GM18508 (cell line): ENCODE measurements around the gene LACRT.
"Not testable (repeated sequence)": the region's sequence is repeated elsewhere in the genome, so short reads cannot be mapped to it uniquely, and the experiment has no call there.

Experiments
- ATAC-seq: cut with Tn5 transposase; IDR thresholded peaks from one replicate; pipeline ENCODE4 v1.9.1; 2021; ENCODE audit warnings: moderate number of reproducible peaks; ENCODE audit not compliant: insufficient read depth, unreplicated experiment

The LACRT gene, protein sequence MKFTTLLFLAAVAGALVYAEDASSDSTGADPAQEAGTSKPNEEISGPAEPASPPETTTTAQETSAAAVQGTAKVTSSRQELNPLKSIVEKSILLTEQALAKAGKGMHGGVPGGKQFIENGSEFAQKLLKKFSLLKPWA

DNA sequence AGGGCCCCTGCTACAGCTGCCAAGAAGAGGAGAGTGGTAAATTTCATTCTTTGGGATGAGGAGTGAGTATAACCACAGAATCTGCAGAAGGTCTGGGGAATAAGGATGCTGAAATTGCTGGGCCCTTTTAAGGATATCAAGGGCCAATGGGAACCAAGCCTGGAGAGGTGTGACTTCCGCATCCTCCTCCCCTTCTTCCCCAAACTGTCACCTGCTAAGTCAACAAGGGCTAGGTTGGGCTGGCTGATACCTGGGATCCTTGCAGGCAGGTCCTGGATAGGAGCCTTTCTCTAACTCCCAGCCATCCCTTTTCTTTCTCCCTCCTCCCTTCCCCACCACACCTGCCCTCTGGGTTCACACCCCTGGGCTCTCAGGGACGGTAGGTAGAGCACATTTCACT, at the start of gene LACRT:
LACRT (minus strand) TSS at position 101 of the 400 bp plus-strand sequence; CDS start at position 47, 54 bp downstream.
- ATAC-seq: no peak

DNA sequence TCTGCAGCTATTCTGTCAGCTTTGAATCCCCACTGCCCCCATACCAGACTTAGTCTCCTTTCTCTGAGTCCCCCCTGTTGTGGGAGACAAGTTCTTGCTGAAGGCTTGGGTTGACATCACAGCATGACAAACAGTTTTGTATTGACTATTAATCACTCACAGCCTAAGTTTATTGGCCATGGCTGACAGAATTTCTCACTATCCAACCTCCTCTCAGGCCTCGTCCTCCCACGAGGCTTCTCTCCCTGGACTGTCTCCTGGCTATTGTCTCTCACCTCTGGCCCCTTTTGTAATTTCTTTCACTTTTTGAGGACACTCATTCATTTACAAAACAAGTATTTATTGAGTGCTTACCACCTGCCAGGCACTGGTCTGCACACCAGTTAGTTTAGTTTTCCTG, 48.7 kb upstream of the LACRT start:
- ATAC-seq: no peak

DNA sequence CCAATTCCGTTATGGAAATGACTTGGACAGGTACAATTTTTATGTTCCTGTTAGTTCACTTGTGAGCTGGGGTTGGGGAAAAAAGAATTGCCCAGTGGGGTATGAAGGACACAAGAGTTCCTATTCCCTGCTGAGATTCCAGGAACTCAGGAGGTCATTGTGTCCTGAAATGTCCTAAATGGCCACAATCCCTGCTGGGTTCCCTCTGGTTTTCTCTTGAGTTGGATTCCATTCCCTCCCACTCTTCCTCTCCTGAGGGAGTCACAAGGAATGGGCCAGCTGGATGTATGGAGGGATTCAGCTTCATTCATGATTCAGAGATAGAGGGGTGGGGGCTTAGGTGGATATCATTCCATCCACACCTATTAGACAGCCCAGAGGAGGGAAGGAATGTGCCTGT, 48.0 kb upstream of the LACRT start:
- ATAC-seq: no peak

DNA sequence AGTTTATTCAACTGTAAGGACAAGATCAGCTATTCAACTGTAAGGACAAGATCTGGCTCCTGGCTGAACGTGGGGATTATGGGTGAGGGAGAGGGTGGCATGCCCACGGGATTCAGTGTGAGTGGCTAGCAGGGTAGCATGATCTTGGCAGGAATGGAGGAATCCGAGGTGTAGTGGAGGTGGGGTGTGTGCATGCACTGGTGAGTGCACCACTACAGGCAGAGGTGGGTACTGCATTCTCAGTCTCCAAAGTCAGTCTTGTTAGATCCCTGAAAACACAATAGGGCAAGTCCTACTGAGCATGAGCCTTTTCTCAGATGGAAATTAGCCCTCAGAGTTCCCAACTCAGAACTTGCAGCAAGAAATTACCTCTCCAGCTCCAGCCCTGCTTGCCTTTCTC, 45.7 kb upstream of the LACRT start:
- ATAC-seq: no peak

DNA sequence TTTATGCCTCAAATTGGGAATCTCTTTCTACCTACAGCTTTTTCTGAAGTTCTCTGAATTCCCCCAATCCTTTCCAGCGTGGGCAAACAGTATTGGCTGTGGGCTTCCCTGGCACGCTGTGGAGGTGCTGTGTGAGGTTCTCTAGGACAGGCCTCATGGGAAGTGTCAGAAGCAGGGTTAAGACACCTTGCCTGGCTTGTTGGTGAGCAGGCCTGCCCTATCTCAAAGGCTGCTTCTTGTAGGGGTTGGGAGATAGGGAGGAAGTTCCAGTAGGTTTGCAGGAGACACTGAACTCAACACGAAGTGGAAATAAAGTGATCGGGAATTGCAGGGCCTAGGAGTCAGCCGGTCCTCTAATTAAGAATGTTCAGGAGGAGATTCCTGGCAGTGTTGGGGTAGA, 43.4 kb upstream of the LACRT start:
- ATAC-seq: no peak

DNA sequence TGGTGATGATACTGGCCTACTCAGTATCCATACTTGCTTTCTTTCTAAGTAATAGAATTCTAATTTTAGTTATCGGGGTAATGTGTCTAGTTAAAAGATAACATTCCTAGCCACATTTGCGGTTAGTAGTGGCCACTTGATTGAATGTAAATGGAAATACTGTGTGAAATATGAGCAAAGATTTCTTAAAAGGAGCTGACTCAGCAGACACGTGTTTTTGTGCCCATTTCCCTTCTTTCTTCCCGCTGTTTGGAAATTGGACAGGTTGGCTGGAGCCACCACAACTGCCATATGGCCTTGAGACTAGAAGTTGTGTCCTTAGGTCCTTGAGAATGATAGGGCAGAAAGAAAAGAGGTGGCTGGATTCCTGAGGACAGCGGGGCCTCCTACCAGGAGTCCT, 33.2 kb upstream of the LACRT start:
- no peak for ATAC-seq

DNA sequence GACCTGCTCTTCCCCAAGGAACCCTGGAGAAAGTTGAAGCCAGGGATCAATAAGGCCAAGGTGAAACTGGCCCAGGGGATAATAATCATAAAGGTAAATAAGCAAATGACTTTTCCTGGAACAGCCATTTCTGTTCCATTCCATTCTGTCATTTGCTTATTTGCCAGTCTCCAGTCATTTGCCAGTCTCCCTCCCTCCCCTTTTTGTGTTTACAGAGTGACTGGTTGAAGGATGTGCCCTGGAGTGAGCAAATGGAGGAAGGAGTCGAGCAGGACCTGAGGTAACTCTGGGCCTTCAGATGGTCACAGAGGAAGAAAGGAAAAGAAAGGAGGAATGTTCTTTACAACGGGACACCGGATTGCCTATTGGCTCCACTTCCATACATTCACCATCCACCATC, 31.3 kb upstream of the LACRT start:
- no peak for ATAC-seq

DNA sequence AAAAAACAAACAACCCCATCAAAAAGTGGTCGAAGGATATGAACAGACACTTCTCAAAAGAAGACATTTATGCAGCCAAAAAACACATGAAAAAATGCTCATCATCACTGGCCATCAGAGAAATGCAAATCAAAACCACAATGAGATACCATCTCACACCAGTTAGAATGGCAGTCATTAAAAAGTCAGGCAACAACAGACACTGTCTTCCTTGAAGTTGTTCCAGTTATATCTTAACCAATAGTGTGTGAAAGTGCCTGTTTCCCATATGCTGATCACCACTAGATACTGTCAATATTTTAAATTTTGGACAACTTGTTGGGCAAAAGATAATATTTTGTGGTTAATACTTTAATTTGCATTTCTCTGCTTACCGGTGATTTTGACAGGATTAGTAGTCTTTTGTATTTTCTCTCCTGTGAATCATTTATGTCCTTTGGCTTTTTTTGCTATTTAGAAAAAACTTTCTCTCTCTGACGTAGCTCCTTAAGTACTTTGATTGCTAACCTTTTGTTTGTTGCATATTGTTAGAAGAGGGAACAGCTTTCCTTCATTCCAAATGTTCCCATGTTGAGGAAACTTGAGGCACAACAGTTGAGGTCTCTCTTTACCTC, 30.4 kb upstream of the LACRT start:
- ATAC-seq: not testable (repeated sequence)

DNA sequence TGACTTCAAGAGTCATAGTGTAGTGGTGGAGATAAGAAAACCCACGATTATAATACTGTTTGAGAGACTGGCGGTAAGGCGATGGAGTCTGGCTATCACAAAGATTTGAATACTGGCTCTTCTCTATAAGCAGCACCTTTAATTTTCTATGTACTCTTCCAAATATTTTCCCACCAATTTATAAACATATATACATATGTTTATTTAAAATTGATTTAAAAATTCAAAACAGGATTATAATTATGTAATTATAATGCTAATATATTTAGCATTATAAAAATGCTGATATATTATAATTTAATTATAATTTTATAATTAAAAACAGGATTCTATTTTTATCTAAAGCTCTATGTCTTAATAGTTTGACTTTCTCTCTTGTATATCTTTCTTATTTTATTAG, 28.9 kb upstream of the LACRT start:
- no peak for ATAC-seq

DNA sequence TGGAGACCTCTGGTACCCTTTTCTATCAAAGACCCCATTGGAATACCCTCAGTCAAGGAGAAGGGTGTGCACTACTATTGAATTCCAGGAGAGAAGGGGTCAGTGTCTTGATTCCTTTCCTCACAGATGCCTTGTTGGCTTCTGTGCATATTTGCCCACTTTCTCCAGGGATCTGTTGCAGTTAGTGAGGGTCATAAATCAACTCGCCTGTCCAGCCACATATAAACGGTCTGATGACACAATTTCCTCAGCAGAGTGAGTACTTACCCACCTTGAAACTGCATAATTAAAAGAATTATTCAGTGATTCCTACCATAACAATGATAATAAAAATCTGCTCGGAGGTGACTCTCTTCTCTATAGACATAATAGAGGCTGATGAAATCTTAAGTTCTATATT, 27.3 kb upstream of the LACRT start:
- ATAC-seq: no peak

DNA sequence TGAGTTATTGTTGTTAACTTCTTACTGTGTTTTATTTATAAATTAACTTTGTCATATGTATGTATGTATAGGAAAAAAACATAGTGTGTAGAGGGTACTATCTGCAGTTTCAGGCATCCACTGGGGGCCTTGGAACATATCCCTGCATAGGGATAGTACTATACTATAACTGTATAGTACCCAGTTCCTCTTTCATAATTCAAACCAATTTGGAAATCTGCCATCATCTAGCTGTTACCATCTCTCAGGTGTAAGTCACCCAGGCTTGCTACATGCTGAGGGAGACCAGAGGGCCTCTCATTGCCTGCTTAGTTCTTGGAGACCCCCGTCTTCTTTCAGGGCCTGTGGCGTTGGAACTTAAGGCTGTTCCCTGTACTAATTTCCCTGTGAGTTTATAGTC, 26.4 kb upstream of the LACRT start:
- no peak for ATAC-seq

DNA sequence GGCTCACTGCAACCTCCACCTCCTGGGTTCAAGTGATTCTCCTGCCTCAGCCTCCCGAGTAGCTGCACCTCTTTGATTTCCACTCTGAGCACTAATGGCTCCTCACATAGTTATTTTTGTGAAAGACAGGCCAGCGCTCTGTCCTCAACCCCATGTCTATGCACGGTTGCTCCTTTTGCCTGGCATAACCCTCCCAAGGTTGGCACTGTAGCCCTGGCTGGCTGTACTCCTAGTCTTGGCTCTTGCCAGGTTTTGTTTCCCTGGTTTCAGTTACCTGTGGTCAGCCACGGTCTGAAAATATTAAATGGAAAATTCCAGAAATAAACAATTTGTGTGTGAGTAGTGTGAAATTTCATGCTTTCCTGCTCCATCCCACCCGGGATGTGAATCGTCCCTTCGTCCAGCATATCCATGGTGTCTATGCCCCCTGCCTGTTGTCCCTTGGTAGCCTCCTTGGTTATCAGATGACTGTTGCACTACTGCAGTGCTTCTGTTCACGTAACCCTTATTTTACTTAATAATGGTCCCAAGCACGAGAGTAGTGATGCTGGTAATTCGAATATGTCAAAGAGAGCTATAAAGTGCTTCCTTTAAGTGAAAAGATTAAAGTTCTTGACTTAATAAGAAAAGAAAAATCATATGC, 25.7 kb upstream of the LACRT start:
- ATAC-seq: no peak

DNA sequence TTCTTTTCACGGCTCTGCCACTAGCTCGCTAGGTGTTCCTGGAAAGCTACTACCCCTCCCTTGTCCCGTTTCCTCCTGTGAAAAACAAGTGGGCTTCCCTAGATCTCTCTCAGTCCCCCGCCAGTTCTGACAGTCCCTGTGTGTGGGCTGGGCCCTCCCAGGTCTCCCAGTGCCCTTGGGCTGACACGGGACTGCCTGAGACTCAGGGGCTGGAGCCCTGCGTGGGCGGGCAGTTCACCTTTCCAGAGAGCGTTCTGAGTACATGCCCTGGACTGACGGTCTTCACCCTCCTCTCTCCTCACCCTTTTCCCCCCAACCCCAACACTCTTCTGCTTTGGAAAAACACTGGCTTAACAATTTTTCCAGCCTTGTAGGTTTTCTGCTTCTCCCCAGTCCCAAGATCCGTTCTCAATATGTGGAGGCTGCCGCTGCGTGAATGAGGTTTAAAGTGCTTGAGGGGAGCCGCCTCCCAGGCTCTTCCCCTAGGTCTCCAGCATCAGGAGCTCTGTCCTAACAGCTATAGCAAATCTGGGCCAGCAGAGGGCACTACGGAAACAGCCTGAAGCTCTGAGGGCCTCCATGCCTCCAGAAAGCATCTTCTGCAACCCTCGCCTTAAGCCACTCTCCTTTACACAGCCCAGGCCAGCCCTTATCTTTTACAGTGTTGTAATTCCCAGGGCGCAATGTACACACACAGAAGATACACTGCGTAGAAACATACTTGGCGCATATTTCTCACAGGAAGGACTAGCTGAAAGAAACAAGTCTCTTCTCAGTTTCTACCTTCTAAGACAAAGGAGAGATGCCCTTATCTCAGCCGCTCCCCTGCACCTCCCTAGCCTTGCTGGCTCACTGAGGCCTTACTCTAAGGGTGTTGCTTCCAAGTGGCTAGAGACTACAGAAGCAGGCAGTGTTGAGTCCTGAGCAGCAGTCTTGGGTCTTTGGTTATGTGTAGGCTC, 23.9 kb upstream of the LACRT start:
- peak; percentile 64 for ATAC-seq

DNA sequence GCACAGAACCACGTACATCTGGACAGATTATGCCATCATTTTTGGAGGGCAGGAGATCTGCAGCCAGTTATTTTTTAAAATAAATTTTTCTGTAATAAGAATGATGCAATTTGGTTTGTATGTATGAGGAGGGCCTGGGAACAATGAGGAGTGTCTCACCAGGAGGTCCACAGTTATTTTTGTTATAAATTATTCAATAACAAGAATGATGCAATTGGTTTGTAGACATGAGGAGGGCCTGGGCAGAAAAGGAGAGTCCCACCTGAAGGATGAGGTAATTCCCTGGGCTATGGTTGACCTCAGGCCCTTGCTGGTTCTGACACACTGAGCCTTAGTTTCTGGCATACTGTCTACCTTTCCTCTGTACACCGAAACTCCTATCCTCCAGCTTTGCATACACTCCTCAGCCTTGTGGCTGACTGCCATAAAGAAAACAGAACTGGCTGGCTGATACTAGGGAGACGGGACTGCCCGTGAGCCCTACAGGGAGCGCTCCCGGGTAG, 22.5 kb upstream of the LACRT start:
- ATAC-seq: no peak

DNA sequence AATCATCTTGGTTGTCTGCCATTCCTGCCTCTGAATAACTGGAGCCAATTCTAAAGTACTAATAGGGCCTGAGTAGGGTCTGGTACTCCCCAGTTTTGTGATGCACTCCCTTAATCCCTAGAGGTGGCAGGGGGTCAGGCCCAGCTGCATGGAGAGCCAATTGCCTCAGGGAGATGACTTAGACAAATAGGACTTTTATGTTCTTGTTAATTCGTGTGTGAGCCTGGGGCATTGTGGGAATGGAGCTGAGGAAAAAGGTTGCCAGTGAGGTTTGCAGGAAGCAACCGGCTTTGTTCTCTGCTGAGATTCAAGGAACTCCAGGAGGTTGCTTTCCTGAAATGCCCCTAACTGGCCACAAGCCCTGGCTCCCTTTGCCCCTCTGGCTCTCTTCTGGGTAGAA, 20.2 kb upstream of the LACRT start:
- no peak for ATAC-seq

DNA sequence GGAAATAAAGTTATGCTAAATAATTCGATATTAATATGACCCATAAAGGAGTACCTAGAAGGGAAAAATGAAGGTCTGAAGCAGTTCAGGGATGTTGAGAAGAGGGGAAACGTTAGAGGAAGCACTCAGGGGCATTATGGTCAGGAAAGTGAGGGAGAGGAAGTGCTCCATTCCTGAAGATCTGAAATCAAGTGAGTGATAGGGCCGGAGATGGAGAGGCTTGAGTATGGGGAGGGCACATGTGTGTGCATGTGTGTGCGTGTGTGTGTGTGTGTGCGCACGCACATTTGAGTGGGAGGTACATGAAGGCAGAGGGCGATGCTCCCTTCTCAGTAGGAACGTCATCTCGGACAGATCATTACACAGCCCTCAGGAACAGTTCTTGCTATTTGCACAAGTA, 18.3 kb upstream of the LACRT start:
- ATAC-seq: no peak

DNA sequence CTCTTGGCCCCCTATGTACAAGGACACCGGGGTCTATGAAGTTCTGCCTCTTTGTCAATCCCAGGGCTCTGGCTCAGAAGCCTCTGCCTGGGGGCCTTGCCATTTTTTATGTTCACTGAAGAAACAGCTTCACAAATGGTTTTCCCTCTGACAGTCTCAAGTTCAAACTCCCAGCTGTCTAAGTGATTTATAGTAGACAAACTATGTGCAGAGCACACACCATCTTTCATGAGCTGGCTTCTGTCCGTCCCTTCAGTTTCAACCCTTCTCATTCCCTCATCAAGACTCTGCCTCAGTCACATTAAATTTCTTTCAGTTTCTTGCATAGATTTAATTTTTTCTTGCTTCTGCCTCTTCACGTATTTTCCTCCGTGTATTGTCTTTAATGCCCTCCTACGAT, 16.2 kb upstream of the LACRT start:
- ATAC-seq: no peak

DNA sequence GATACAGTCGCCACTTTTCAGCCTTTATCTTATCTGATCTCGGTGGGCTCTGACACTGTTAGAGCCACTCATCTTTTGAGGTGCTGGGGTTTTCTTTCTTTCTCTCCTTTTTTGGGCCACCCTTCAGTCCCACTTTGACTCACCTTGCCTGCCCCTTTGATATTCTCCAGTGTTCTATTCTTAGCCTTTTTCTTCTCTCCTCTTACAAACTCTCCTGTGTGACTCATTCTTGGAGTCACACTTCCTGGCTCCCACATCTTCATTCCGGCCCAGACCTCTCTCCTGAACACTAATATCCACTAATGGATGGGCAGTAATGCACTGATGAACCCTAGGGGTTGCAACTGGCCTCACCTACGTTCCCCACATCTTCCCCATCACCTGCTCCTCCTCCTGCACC, 15.7 kb upstream of the LACRT start:
- no peak for ATAC-seq

DNA sequence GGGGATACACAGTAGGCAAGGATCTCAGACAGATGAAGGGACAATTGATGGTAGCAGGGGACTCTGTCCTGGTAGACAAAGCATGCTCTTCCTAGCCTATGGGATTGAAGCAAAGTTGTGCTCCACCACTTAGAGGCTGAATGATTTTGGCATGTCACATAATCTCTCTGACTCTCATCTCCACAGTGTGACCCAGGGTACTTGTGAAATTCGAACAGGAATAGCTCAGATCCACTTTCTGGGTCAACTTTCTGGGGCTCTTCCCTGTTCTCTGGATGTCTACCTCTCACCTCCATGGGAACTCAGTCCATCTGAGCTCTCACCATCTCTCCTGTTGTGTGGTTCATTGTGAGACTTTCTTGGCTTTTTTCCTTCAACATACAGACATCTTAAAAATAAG, 15.1 kb upstream of the LACRT start:
- ATAC-seq: no peak

DNA sequence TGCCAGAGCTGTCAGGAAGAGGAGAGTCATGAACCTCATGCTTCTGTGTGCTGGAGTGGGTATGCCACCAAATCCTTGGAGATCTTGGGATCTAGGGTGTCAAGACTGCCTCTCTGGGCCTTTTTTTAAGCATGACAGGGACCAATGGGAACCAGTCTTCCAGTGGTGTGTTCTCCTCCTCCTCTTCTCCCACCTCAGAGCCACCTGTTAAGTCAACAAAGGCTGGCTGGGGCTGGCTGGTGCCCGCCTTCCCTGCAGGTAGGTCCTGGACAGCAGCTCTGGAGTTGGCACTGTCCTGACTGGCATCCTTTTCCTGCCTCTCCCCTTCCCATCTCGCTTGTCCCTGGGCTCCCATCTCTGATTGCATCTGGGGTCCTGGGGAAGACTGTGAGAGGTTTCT, 13.6 kb upstream of the LACRT start, which contains the start of gene DCD:
DCD (minus strand) TSS at position 101 of the 400 bp plus-strand sequence; CDS start at position 39, 62 bp downstream.
- ATAC-seq: no peak

DNA sequence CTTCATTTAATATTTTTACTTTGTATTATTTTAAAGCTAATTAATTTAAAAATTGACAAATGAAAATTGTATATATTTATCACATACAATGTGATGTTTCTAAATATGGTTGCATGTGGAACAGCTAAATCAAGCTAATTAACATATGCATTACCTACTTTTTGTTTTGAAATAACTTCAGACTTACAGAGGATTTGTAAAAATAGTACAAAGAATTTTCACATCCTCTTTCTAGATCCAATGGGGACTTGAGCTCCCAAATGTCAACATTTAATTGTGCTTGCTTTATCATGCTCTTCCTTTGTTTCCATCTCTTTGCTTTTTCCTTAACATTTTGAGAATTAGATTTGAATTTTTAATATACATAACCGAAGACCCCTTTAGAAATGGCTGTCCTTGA, 6.9 kb upstream of the LACRT start:
- ATAC-seq: no peak
